Amniotic stem cell (primary cell): ENCODE data around the gene ANO1.

ENCODE experiments used
- DNase-seq: peaks from one replicate; lab custom pipeline; 2025; lab: John Stamatoyannopoulos, UW

ANO1 gene

DNA sequence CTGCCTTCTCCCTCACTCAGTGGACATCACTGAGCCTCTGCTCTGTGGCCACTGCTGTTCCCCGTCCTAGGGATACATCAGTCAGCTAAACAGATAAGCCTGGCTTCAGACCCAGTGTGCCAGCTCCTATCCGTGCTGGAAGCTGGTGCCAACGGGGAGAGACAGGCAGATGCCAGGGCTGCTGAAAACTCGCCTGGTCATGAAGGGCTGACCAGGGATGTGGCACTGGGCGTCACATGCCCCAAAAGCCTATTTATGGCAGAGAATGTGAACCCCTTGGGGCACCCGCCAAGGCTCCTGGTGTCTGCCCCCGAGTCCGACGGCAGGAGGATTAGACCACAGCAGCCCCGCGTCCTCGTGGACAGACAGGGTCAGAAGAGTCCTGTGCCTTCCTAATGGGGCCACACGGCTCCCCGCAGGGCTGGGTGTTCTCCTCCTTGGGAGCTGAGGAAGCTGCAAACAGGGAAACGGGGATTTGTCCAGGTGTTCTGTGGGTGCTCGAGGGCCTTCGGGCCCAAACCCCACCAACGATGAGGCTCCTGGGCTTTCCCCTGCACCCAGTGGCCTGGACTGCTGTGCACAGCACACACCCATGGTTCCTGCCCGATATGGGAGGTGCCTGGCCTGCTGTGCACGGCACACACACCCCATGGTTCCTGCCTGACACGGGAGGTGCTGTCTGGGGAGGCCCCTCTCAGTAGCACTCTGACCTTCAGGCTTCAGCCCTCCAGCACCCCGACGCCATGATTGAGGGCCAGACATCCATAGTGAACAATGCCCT lies 19.9 kb downstream of the ANO1 start:
- DNase-seq = no peak

DNA sequence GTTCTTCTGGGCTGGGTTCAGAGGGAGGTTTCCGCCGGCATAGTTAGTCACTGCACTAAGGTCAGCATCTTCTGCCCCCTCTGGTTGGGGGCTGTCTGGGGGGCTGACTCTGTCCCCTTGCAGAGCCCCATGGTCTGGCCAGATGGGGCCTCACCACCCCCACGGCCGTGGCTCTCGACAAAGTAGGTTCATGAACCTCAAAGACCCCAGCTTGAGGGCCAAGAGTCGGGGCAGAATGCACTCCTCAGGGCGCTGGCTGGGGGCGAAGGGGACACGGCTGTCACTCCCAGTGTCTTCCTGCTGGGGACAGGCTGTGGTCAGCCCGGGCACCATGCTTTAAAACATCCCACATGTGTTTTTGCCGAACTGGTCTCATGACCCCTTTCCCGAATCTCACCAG lies 20.8 kb downstream of the ANO1 start:
- no peak for DNase-seq

DNA sequence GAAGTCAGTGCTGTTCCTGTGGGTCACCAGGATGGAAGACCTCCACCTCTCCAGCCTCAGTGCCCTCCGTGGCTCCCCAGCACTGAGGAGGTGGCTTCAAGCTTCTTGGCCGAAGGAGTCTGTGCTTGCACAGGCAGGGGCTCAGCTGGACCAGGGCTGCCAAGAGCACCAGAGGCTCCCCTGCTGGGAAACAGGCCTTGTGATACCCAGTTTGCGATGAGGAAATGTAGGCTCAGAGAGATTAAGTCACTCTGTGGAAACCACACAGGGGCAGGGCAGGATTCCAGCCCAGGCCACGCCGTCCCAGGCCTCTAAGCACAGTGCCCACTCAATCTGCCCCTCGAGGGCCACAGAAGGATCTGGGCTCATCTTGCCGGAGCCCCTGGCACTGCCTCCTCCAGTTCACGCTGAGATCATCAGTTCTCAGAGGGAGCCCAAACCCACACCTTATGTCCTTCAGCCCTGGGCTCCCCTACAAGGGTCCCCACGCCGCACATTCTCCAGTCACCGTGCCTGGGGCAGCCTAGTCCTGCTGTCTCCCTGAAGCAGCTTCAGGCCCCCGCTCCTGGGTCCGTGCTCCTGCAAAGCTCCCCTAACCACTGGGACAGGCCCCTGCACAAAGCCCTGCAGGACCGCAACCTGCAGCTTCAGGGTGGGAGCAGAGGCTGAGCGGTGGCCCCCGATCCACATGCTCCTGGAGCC lies 21.6 kb downstream of the ANO1 start:
- no peak for DNase-seq

DNA sequence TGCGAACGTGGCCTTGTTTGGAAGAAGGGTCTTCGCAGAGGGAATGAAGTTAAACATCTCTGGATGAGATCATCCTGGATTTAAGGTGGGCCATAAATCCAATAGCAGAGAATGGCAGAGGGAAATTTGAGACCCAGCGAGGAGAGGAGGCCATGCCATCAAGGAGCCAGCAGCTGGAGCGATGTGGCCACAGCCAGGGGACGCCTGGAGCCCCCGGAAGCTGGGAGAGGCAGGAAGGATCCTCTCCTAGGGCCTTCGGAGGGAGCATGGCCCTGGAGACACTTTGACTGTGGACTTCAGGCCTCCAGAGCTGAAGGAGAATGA lies 22.1 kb downstream of the ANO1 start:
- DNase-seq = no peak

DNA sequence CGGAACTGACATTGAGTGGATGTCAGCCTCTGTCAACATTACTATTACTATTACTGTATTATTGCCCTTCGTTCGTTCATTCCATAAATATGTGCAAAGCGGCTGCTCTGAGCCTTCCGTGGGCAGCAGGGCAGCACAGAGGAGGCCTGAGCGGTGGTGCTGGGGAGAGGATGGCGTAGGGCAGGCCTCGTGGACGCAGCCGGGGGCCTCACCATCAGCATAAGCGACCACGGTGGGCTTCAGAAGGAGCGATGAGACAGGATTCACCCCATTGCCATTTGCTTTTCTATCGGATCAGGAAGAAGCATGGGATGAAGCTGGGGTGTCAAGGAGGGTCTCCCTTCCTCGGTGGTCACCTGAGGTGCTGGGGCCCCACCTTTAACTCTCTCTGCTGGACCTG lies 22.7 kb downstream of the ANO1 start:
- no peak for DNase-seq

DNA sequence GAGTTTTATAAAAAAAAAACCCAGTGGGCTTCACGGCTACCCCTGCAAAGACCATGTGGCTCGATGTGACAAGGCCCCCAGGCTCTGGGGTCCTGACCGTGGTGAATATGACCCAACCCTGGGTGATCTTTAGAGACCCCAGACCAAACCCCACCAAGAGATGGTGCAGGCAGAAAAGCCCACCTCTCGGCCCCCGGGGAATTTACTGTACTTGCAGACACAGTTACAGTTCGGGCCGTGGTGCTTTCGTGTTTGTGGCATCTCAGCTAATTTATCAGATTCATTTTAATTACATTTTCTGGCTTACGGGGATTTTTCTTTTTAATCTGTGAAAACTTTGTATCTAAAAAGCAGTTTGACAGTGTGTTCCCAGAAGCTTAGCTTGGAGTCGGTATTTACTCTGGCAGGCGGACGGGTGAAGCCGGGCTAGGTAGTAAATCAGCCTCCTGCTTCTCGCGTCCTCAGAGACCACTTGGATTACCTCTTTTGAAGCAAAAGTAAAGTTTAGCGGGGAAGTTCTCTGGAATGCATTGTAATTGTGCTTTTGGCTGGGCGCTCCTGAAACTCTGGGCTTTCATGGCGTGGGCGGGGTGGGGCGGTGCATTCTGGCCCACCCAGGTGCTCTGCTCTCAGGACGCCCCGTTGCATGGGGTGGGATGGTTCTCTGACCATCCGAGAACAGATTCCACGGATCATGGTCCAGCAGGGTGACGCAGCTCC lies 25.3 kb downstream of the ANO1 start:
- no peak for DNase-seq

DNA sequence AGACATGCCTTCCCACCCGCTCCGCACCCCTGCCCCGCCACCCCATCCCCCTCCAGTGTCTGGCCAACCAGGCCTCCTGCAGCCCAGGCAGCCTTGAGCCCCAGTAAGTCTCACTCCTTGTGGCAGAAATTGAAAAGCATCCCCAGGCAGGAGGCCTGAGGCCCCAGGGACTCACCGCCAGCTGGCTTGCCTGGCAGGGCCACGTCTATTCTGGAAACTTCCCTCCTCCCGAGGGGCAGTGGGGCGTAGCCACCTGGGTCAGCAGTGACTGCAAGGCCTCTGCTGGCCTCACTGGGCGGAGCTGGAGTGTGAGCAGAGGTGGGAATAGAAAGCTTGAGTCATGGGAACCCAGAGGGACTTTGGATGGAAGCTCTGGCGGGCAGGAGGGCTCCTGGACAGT lies 26.3 kb downstream of the ANO1 start:
- no peak for DNase-seq

DNA sequence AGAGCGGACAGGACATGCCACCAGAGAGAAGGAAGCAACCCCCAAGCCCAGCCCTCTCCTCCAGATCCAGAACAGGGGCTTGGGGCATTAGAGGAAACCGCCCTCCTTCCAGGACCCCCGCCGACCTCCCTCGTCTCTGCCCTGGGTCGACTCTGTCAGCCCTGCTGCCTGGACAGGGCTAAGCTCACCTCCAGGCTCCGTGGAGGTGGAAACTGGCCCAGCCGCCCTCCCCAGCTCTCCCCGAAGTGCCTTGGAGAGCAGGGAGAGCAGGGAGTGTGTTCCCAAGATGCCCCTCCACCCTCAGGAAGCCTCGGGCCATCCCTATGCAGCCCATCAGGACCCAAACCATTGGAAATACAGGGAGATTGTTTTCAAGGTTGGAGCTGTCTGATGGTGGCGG lies 26.8 kb downstream of the ANO1 start:
- DNase-seq = no peak

DNA sequence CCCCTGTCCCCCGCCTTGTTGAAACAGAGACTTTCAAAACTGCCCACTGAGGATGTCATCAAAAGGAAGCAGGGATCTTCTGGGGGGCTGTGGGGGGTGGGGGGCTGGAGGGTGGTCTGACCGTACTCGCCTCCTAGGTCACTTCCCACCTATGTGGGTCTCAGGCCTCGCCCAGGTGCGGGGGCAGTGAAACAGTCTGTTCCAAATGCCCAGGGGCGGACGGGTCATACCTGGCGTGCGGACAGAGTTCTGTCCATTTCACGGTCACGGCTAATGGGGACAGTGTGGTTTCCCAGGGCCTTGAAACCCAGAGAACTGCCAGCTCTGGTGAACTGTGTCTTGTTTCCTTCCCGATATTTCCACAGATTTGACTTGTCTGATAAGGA lies 27.2 kb downstream of the ANO1 start:
- DNase-seq = no peak

DNA sequence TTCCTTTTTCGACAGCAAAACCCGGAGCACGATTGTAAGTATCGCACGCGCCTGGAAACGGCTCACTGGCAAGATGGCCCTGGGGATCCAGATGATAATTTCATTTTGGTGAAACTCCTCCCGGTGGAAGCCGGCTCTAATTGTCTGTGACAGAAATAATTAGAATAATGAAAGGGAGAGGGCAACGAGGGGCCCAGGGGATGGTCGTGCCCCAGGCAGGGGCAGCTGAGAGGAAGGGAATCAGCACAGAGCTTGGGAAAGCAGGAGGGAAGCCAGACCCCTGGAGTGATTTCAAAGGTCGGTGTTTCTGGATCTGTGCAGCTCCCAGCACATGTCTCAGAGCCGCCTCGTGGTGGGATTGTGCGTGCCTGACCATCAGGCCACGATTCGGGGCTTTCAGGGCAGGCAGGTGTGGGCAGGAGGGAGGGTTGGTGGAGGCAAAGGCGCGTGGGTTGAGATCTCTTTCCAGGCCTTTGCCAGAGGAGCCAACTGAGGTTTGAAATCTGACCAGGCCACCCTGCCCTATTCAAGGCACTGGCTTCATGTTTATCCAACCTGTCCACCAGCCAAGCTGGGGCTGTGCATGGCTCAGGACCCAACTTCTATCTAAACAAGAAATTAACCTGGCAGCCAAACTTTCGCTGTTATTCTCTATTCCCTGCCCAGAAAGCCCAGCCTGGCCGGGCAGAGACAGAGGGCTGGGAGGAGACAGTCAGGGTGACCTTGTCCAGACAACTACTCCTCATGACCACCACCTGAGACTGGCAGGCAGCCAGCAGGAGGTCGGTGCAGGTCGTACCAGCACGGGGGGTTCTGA lies 27.8 kb downstream of the ANO1 start:
- DNase-seq = no peak

DNA sequence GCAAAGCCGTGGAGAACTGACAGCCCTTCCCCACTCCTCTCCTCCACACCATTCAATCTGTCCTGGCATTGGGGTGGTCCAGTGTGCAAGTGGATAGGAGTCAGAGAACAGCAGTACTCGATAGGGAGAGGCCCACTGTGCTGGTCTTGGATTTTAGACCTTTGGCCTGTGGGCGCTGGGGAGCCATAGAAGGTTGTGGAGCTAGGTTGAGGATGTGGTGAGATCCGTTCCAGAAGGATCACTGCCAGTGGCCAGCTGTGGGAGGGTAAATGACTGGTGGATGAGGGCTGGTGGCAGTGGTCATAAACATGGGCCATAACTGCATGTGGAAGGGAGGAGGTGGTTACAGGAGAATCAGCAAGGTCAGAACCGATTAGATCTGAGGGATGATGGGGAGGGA lies 28.6 kb downstream of the ANO1 start:
- DNase-seq = no peak

DNA sequence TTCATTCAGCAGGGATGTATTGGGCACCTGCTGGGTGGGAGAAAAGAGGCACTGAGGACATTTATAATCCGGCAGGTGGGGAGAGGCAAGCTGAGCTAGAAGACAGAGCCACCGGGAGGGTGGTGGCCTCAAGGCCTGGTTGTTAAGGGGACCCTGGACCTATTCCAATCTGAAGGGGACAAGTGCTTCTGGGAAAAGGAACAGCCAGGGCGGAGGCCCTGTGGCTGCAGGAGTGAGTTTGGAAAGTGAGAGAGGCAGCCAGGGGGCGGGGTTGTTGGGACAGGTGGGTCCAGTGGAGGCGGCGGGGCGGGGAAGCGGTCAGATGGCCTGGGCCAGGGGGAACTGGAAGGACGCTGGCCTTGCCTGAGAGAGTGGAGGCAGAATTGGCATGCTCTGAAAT lies 29.1 kb downstream of the ANO1 start:
- DNase-seq = no peak

DNA sequence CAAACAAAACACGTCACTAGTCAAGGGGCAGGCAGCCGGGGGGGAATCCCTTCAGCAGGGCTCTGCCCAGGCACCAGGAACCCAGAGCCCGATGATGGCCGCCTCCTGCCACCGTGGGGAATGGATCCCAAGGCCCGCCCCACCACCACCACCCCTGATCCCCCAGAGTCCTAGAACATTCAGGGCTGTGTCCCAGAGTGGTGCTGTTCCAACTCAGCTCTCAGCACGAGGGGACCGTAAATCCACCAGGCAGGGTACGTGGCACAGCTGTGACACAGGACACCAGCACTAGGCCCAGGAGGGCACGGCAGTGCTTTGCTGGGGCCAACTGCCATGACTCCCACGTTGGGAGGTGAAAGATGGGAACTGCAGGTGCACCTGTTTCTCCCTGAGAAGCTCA lies 29.6 kb downstream of the ANO1 start:
- DNase-seq = no peak

DNA sequence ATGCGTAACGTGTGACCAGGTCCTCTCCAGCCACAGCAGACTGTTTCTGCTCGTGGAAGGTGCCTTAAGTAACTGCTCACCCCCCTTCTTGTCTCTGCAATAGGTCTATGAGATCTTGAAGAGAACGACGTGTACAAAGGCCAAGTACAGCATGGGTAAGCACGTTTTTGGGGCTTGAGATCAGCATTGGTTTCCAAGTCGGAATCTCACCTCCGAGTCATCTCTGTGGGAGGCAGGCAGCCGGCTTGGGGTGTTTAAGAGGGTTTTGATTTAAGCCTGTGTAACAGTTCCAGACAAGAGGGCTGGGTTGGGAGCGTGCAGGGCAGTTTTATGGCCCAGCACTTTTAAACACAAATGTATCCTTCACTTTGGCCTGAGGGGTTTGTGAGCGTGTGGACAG lies 30.1 kb downstream of the ANO1 start:
- no peak for DNase-seq

DNA sequence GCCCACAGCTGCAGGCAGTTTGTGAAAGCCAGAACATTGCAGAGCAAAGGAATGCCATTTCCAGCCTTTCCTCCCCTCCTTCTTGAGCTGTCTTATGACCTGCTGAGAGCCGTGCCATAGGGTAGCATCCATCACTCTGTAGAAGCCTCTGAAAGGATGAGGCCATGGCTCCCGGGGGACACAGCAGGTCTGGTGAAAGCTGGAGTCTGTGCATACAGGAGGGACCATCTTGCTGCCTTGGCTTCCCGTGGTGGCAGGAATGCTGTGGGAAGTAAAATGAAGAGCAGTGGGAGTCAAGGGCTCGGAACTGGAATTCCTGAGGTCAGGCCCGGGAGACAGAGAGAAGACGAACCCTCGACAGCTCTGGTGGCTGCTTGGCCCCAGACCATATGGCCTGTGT lies 30.9 kb downstream of the ANO1 start:
- DNase-seq = no peak

DNA sequence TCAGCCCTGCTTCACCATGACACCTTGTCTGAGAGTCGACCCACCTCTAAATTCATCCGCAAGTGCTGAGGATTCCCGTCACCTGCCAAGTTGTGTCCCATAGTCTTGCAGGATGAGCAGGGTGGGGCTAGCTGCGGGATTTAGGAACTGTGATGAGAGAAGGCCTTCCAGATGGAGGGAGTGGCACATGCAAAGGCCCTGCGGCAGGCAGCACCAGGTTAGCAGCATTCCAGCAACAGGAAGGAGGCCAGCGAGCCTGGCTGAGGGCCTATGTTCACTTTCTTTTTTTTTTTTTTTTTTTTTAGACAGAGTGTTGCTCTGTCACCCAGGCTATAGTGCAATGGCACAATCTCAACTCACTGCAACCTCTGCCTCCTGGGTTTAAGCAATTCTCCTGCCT lies 31.8 kb downstream of the ANO1 start:
- no peak for DNase-seq

DNA sequence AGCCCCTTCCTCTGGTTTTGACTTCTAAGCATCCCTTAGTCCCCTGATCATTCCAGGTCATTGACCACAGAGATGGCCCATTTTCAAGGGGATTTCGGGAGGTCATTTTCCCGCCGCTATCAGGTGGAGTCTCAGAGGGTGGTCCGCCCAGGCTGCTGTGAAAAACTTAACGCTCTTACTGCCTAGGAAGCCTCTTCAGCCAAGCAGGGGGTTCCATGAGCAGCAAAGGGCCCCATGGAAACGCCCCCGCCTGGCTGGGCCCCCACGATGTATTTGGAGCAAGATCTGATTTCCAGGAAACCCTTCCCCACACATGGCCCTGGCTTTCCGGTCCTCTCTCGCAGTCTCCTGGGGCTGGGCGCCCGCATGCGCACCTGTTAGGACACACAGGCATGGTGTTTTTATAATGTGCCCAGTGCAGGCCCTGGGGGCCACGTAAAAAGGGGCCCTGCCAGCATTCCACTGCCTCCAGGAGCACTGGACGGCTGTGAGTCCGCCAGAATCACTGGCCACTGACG lies 32.5 kb downstream of the ANO1 start:
- DNase-seq = no peak

DNA sequence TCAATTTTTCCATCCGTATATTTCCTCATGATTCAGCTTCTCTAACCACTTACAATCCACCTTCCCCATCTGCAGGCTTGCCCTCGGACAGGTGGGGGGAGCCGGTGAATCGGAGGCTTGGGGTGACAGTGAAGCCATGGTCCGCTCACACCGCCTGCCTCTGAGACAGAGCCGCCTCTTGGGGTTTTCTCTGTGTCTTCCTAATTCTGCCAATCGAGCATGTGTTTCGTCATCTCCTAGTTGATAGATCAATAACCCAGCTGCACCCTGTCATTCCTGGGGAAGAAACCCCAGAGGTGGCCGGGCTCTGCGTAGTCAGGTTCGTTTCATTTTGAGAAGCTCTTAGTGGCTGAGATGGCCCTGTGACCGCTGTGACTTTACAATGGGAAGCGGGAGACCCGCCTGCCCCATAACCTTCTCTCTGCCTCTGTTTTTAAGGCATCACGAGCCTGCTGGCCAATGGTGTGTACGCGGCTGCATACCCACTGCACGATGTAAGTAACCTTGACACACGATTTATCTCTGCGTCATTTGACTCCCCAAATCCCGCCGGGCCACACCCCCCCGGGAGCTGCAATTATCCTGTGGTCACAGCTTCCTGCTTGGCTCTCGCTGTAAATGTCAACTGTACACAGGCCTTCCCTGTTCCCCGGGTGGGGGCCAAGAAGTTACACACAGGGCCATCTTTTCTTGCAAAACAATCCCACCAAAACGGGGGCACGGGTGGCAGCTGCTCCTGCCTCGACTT lies 33.3 kb downstream of the ANO1 start:
- peak; percentile 7 for DNase-seq

DNA sequence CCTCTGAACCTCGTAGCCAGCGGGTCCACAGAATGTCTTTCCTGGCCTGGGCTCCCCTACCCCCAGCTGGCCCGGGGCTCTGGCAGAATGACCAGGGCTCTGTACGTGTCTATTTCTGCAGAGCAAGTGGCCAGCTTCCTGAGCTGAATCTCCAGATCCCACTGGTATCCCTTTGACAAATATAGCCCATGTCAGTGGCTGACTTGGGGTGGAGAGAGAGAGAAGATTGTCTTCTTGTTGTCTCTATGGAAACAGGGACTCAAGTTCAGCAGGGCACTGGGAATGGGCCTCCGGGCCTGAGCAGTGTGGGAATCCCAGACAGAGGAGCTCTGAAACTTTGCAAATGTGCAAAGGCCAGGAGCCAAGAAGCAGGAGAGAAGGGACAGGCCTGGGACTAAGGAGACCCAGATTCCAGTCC lies 33.9 kb downstream of the ANO1 start:
- no peak for DNase-seq

DNA sequence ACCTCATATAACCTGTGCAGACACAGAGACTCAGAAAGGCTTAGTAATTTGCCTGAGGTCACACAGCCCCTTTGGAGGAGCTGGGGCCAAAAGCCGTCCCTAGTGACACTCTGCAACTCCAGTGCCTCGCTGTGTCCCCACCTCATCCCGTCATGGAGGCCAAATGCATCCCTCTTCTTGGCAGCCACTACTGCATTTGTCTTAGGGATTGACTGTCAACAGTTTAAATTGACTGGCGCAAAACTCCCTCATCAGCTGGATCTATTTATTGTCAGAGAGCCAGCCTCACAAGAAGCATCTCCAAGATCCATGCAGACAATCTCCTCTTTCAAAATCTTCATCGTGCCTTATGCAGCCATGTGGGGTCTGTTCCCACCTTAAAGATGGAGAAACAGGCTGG lies 35.7 kb downstream of the ANO1 start:
- DNase-seq = no peak

DNA sequence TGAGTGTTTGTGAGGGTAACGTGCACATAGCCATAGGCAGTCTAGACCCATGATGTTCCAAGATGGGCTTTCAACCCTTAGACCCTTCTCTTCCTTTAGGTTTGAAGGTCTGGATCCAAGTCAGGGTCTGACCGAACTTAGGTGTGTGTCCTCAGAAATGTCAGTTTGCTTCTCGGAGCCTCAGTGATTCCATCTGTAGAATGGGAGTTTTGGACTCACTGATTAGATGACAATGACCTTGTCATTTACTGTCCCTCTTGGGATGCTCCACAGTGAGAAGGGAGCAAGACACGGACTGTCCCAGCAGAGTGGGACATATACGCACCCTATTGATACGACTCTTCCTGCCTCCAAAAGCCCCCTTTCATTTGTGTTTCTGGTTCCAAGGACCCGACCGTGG lies 37.7 kb downstream of the ANO1 start:
- no peak for DNase-seq
